8988T (cell line): ENCODE measurements around the gene GPT2.

ENCODE experiments used
- DNase-seq: peaks from one replicate; pipeline ENCODE4 v3.0.0; 2011

GPT2 gene, protein sequence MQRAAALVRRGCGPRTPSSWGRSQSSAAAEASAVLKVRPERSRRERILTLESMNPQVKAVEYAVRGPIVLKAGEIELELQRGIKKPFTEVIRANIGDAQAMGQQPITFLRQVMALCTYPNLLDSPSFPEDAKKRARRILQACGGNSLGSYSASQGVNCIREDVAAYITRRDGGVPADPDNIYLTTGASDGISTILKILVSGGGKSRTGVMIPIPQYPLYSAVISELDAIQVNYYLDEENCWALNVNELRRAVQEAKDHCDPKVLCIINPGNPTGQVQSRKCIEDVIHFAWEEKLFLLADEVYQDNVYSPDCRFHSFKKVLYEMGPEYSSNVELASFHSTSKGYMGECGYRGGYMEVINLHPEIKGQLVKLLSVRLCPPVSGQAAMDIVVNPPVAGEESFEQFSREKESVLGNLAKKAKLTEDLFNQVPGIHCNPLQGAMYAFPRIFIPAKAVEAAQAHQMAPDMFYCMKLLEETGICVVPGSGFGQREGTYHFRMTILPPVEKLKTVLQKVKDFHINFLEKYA

DNA sequence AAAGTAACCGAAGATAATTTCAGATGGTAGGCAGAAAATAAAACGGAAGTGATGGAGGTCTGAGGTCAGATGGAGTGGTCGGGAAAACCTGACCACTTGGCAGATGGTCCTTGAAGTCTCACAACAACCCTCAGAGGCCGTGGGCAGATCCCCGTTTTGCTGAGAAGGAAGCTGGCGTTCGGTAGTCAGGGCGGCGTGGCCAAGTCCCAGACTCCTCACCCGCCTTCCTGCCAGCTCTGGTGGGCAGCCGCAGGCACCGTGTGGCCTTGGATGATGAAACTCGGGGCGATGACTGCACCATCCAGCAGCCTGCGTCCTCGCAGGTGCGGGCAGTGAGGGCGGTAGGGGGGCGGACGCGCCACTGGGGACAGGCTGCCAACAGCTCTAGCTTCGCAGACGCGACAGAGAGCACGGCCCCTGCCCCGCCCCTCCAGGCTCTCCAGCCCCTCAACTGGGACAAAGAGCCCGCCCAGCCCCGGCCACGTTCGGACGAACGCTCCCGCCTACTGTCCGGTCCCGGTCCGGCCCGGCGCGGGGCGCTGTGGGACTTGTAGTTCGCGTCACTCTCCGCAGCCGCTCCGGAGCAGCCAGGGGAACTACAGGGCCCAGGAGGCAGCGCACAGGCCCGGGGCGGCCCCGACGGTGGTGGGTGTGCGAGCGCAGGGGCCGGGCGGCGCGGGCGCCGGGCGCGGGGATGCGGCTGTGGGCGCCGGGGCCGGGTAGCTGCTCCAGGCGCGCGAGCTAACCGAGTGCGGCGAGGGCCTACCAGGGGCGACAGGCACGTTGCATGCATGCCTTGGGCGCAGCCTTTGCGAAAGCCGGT lies at the start of gene GPT2:
TSS of gene GPT2 (plus strand) at position 673 of the 823 bp plus-strand sequence. CDS start 354 bp downstream, outside the sequence.
- DNase-seq: peak; percentile 92

- DNase-seq: no peak
These were observed 47.3 kb upstream of the GPT2 start for GRCh38 chr16:46836534-46837530.

GRCh38 chr16:46839986-46840443 lies 44.1 kb upstream of the GPT2 start:
- no peak for DNase-seq

DNA sequence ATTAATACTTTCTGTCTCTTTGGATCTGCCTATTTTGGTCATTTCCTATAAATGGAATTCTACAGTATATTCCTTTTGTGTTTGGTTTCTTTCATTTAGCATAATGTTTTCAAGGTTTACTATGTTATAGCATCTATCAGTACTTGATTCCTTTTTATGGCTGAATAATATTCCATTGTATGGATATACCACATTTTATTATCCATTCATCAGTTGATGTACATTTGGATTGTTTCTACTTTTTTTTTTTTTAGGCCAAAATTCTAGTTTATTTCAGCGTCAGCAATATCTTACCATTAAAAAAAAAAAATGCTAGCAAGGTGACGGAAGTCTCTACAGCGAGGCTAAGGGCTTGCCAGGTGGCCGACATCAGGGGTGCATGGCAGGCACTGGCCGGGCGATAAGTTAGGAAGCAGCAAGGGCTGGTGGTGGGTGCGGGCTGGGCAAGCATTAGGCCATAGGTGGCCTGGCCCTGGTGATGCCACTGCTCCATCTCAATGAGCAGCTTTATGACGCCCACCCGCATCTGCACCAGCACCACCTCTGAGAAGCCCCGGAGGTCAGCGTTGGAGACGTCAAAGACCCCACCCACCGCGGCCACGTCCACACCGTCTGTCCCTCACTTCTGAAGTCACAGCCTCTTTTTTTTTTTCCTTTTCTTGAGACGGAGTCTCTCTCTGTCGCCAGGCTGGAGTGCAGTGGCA lies 41.8 kb upstream of the GPT2 start:
- DNase-seq: no peak

DNA sequence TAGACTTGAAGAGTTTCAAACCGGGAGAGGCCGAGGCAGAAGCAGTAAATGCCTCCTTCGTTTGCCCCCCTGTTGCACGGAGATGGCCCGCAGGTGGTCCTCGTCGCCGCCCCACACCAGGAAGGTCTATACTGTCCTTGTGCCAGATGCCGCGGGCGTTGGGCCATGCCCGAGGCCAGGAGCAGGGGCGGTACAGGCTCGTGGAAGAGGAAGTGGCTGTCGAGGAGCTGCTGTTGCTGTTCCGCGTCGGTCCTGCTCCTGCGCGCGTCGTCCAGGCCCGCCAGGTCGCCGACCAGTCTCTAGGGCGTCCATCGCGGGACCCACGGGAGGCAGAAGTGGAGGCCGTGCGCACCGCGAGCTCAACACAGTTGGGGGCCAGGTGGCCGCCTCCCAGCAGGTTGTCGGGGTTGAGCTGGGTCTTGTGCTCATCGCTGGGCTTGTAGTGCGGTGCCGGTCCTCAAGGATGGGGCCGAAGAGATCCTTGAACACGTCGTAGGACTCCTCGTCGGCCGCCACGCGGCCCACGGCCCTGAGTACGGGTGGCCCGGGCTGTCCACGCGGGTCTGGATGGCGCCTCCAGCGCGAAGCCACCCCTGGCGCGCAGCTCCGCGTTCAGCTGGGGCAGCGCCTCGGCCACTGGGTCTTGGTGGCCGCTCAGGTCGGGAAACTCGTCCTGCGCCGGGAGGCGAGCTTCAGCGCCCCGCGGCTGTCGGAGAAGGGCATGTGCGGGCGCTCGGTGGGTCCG lies 40.1 kb upstream of the GPT2 start:
- DNase-seq: no peak

- DNase-seq: no peak
These were observed 39.4 kb upstream of the GPT2 start for GRCh38 chr16:46844771-46845170.

DNA sequence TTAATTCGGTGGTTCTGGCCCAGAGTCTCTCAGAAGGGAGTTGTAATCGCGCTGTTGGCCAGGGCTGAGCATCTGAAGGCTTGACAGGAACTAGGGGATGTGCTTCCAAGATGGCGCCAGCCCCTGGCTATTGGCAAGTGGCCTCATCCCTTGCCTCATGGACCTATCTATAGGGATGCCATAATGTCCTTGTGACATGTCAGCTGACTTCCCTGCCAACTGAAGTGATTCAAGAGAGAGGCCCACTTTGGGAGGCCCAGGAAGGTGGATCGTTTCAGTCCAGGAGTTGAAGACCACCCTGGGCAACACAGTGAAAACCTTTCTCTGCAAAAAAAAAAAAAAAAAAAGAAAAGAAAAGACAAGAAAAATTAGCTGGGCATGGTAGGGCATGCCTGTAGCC lies 38.2 kb upstream of the GPT2 start:
- no peak for DNase-seq

DNA sequence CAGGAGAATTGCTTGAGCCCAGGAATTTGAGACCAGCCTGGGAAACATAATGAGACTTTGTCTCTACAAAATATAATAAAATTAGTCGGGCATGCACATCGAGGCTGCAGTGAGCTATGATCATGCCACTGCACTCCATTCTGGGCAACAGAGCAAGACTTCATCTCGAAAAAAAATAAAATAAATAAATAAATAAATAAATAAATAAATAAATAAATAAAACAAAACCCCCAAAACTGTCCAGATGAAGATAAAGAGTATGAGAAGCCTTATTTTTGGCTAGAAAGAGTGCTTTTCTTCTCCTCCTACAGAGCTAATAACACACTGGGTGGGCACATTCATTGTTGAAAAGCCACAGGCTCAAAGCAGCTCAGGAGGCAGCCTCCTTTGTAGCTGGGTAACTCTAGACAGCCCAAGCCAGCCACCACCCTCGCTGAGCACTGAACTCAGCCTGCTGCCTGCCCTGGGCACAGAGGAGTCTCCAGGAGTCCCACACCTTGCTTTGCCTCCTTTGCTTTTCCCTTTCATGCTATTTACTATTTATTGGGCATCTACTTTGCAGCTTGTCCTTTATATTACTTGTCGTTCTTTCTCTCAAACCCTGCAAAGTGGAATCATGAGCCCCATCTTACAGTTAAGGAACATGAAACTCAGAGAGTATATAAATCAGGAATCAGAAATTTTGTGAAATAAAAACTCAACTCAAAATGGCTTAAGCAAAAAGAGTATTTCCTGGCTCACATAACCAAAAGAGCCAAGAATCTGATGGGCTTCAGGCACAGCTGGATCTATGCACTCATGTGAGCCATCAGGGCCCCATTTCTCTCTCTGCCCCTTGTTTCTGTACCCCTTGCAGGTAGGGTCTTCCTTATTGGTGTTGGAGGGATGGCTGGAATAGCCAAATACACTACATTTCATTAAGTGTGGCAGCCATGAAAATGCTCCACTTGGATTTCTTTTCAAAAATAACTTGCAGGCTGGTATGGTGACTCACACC lies 35.1 kb upstream of the GPT2 start:
- no peak for DNase-seq

DNA sequence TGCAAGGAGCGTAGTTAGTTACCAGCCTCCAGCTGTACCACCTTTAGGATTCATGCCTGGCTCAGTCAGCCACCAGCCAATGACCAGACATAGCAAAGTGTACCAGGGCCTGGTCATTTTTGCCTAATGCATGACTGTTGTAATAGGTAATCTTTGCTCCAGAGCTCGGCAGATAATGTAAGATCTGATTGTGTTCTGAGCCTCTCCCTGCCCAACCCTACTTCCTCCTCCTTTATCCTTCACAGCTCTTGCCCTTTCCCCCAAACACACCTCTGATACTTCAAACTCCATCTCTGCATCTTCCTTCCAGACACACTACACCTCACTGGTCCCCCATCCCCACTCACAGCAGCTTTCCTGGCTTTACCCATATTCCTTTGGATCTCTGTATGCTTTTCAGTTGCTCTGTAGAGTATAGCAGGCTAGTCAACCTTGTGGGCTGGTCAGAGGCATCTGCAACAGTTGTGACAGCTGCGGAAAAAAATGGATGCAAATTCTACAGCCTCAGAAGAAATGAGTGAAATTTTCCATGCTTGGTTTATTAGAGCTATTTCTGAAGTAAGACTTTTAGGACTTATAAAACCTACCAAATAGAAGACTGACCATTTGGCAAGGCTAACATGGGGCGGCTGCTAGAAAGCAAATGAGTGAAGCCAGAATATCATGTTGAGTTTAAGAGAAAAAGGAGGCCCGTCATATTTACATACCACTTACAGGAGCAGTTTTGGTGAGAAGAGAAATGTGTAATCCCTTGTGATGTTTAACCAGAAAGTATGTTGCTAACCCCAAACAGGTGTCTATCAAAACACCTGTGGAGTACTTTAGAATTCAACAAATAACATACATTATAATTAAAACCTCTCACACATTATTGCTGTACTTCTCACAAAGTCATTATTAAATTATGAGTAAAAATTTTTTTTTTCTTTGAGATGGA lies 33.3 kb upstream of the GPT2 start:
- no peak for DNase-seq

- DNase-seq: no peak
These were observed 32.0 kb upstream of the GPT2 start for GRCh38 chr16:46852130-46852529.

GRCh38 chr16:46853713-46854443 lies 30.3 kb upstream of the GPT2 start:
- DNase-seq: peak; percentile 82

GRCh38 chr16:46854846-46855245 lies 29.3 kb upstream of the GPT2 start:
- DNase-seq: no peak

DNA sequence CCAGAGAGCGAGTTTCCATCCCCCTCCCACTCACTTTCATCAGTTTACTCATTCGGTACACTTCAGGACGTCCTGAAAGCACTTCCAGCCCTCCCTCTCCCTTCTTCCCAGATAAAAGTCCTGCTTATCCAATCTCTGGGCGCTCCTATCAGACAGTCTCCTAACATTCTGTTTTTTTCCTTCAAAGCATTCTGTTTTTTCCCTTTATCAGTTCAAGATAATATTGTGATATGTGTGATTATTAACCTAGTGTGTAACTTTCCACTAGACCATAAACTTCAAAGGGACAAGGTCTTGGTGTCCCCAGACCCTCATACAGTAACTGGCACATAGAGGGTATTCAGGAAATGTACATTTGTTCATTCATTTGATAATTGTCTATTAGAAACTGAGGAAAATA lies 28.8 kb upstream of the GPT2 start:
- no peak for DNase-seq

- DNase-seq: peak; percentile 33
These were observed 26.7 kb upstream of the GPT2 start for GRCh38 chr16:46857368-46857945.

DNA sequence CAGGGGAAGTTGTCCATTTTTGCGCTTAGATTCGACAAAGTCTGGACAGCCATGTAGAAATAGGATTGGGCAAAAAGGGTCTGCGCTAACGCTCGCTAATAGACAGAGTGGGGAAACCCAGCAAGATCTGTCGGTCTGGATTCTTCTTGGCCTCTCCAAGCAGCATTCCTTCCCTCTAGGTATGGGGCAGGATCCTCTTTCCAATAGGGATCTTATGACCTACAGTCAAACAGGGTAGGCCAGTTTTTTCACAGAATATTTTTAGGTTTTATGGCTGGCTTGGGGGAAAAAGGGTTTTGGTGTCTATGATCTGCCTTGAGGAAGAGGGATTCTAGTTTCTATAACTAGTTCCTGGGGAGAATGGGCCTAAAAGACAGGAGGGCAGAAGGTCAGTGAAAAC lies 26.0 kb upstream of the GPT2 start:
- no peak for DNase-seq

GRCh38 chr16:46859719-46860152 lies 24.4 kb upstream of the GPT2 start:
- peak; percentile 71 for DNase-seq
